ENCODE results near the gene TOMM5.

The TOMM5 gene

GRCh38 chr9:37575921-37576721 lies 16.3 kb downstream of the TOMM5 start, which contains the start of gene FBXO10:
TSS of gene FBXO10 (minus strand) at chr9:37576380. CDS start at chr9:37541768, 34,612 bp downstream.
- H3K23ac ChIP-seq (ENCODE audit: low read length in 2 of 2): peak within 1 kb of the TSS in 1 of 2 experiments; percentile 46
- peak within 1 kb of the TSS in 1 of 2 experiments; percentile 84 for H2BK12ac ChIP-seq (ENCODE audit: low read length in 2 of 2)

GRCh38 chr9:37575511-37575914 lies 16.9 kb downstream of the TOMM5 start:
- WGBS: 3% methylated on average over 5 of the region's 5 CpGs

More at GRCh38 chr9:37575921-37576721, 16.3 kb downstream of the TOMM5 start, which contains the start of gene FBXO10:
- Histone ChIP-seq H3K18ac (ENCODE audit: low read depth in 1 of 2, low read length in 2 of 2) (peak within 1 kb of the TSS; percentile 56 to 98), H3K79me1 (replicated peaks; ENCODE audit: low read length, poor library complexity, severe bottlenecking) (peaks cover 31% of the 10 kb centered on the region), H3K9ac (ENCODE audit: low read length) (peak within 1 kb of the TSS; percentile 94), H3K14ac (ENCODE audit: low read length in 2 of 2) (peak within 1 kb of the TSS in 1 of 2 experiments; percentile 95), H4K91ac (ENCODE audit: low read length) (peak within 1 kb of the TSS; percentile 79), H2AFZ (ENCODE audit: low read depth, low read length) (peak within 1 kb of the TSS; percentile 99), H3K4me3 (ENCODE audit: insufficient read depth in 1 of 2, low read depth in 1 of 2, low read length in 2 of 2) (peak within 1 kb of the TSS; percentile 73 to 86), H3K27me3 (ENCODE audit: control insufficient read depth in 1 of 2, insufficient read depth in 1 of 2, low read length in 2 of 2) (no peaks in the 10 kb centered on the region), H4K8ac (ENCODE audit: low read length) (peak within 1 kb of the TSS; percentile 97), H3K27ac (ENCODE audit: low read length, poor library complexity, severe bottlenecking) (peak within 1 kb of the TSS; percentile 60), H3K4me1 (ENCODE audit: control insufficient read depth, insufficient read depth, low read depth, low read length) (peaks cover 3% of the 10 kb centered on the region), H2BK5ac (ENCODE audit: low read depth, low read length, poor library complexity, severe bottlenecking) (no peak within 1 kb of the TSS), H2BK120ac (ENCODE audit: low read depth, low read length) (peak within 1 kb of the TSS; percentile 65), H3K4ac (ENCODE audit: low read depth in 1 of 2, low read length in 2 of 2) (peak within 1 kb of the TSS; percentile 79 to 95), H3K9me3 (ENCODE audit: control insufficient read depth, low read length) (no peaks in the 10 kb centered on the region), H2BK15ac (ENCODE audit: low read depth, poor library complexity, severe bottlenecking) (peak within 1 kb of the TSS; percentile 94), H2AK5ac (ENCODE audit: low read length, severe bottlenecking) (peak within 1 kb of the TSS; percentile 55), H3K36me3 (ENCODE audit: control insufficient read depth in 1 of 2, insufficient read depth in 2 of 2, low read depth in 1 of 2, low read length in 2 of 2) (peaks cover 5 to 13% of the 10 kb centered on the region in 2 experiments), H3K4me2 (ENCODE audit: low read length, poor library complexity, severe bottlenecking) (peak within 1 kb of the TSS; percentile 91)
- peak; percentile 84 for DNase-seq
- under 1% methylated on average over 71 of the region's 81 CpGs for WGBS

GRCh38 chr9:37575001-37575400 lies 17.4 kb downstream of the TOMM5 start:
- peak overlapping the region; percentile 61 for H4K91ac ChIP-seq (ENCODE audit: low read length)
- WGBS: 24% methylated on average over 4 of the region's 5 CpGs

More at GRCh38 chr9:37575511-37575914, 16.9 kb downstream of the TOMM5 start:
- Histone ChIP-seq H2BK120ac (ENCODE audit: low read depth, low read length) (peak overlapping the region; percentile 65), H3K4me2 (ENCODE audit: low read length, poor library complexity, severe bottlenecking) (peak overlapping the region; percentile 91), H2AK5ac (ENCODE audit: low read length, severe bottlenecking) (no peak overlapping the region), H2BK5ac (ENCODE audit: low read depth, low read length, poor library complexity, severe bottlenecking) (no peak overlapping the region), H3K4me3 (ENCODE audit: insufficient read depth in 1 of 2, low read depth in 1 of 2, low read length in 2 of 2) (peak overlapping the region; percentile 73 to 86), H3K23ac (ENCODE audit: low read length in 2 of 2) (peak overlapping the region in 1 of 2 experiments; percentile 42), H3K79me1 (replicated peaks; ENCODE audit: low read length, poor library complexity, severe bottlenecking) (peaks cover 29% of the 10 kb centered on the region), H3K27ac (ENCODE audit: low read length, poor library complexity, severe bottlenecking) (no peak overlapping the region), H3K14ac (ENCODE audit: low read length in 2 of 2) (peak overlapping the region in 1 of 2 experiments; percentile 92), H2BK15ac (ENCODE audit: low read depth, poor library complexity, severe bottlenecking) (peak overlapping the region; percentile 94), H3K18ac (ENCODE audit: low read depth in 1 of 2, low read length in 2 of 2) (peak overlapping the region; percentile 56 to 98), H3K9ac (ENCODE audit: low read length) (peak overlapping the region; percentile 94), H4K91ac (ENCODE audit: low read length) (peak overlapping the region; percentile 30), H3K4ac (ENCODE audit: low read depth in 1 of 2, low read length in 2 of 2) (peak overlapping the region; percentile 15 to 95), H3K27me3 (ENCODE audit: control insufficient read depth in 1 of 2, insufficient read depth in 1 of 2, low read length in 2 of 2) (no peaks in the 10 kb centered on the region), H2AFZ (ENCODE audit: low read depth, low read length) (peak overlapping the region; percentile 46), H3K9me3 (ENCODE audit: control insufficient read depth, low read length) (no peaks in the 10 kb centered on the region), H3K36me3 (ENCODE audit: control insufficient read depth in 1 of 2, insufficient read depth in 2 of 2, low read depth in 1 of 2, low read length in 2 of 2) (peaks cover 3 to 7% of the 10 kb centered on the region in 2 experiments), H3K4me1 (ENCODE audit: control insufficient read depth, insufficient read depth, low read depth, low read length) (peaks cover 3% of the 10 kb centered on the region), H4K8ac (ENCODE audit: low read length) (no peak overlapping the region), H2BK12ac (ENCODE audit: low read length in 2 of 2) (peak overlapping the region in 1 of 2 experiments; percentile 84)
- DNase-seq: peak; percentile 39

GRCh38 chr9:37574241-37574721 lies 18.1 kb downstream of the TOMM5 start:
- Histone ChIP-seq H2AK5ac (ENCODE audit: low read length, severe bottlenecking) (peak overlapping the region; percentile 62), H4K91ac (ENCODE audit: low read length) (no peak overlapping the region), H4K8ac (ENCODE audit: low read length) (no peak overlapping the region), H3K18ac (ENCODE audit: low read depth in 1 of 2, low read length in 2 of 2) (no peak overlapping the region), H2AFZ (ENCODE audit: low read depth, low read length) (no peak overlapping the region), H3K9me3 (ENCODE audit: control insufficient read depth, low read length) (no peaks in the 10 kb centered on the region), H3K79me1 (replicated peaks; ENCODE audit: low read length, poor library complexity, severe bottlenecking) (peaks cover 31% of the 10 kb centered on the region), H3K4me1 (ENCODE audit: control insufficient read depth, insufficient read depth, low read depth, low read length) (peaks cover 3% of the 10 kb centered on the region), H2BK120ac (ENCODE audit: low read depth, low read length) (no peak overlapping the region), H2BK15ac (ENCODE audit: low read depth, poor library complexity, severe bottlenecking) (no peak overlapping the region), H3K4ac (ENCODE audit: low read depth in 1 of 2, low read length in 2 of 2) (peak overlapping the region in 1 of 2 experiments; percentile 43), H3K4me3 (ENCODE audit: insufficient read depth in 1 of 2, low read depth in 1 of 2, low read length in 2 of 2) (peak overlapping the region in 1 of 2 experiments; percentile 86), H3K4me2 (ENCODE audit: low read length, poor library complexity, severe bottlenecking) (no peak overlapping the region), H2BK12ac (ENCODE audit: low read length in 2 of 2) (no peak overlapping the region), H3K23ac (ENCODE audit: low read length in 2 of 2) (peak overlapping the region in 1 of 2 experiments; percentile 70), H2BK5ac (ENCODE audit: low read depth, low read length, poor library complexity, severe bottlenecking) (no peak overlapping the region), H3K27me3 (ENCODE audit: control insufficient read depth in 1 of 2, insufficient read depth in 1 of 2, low read length in 2 of 2) (no peaks in the 10 kb centered on the region), H3K9ac (ENCODE audit: low read length) (peak overlapping the region; percentile 94), H3K27ac (ENCODE audit: low read length, poor library complexity, severe bottlenecking) (no peak overlapping the region), H3K14ac (ENCODE audit: low read length in 2 of 2) (no peak overlapping the region), H3K36me3 (ENCODE audit: control insufficient read depth in 1 of 2, insufficient read depth in 2 of 2, low read depth in 1 of 2, low read length in 2 of 2) (peaks cover 3 to 11% of the 10 kb centered on the region in 2 experiments)
- DNase-seq: peak; percentile 89
- 11% methylated on average over 4 of the region's 5 CpGs for WGBS

More at GRCh38 chr9:37575001-37575400, 17.4 kb downstream of the TOMM5 start:
- Histone ChIP-seq H3K14ac (ENCODE audit: low read length in 2 of 2) (peak overlapping the region in 1 of 2 experiments; percentile 7), H3K79me1 (replicated peaks; ENCODE audit: low read length, poor library complexity, severe bottlenecking) (peaks cover 27% of the 10 kb centered on the region), H3K4ac (ENCODE audit: low read depth in 1 of 2, low read length in 2 of 2) (peak overlapping the region in 1 of 2 experiments; percentile 73), H3K18ac (ENCODE audit: low read depth in 1 of 2, low read length in 2 of 2) (peak overlapping the region in 1 of 2 experiments; percentile 52), H3K36me3 (ENCODE audit: control insufficient read depth in 1 of 2, insufficient read depth in 2 of 2, low read depth in 1 of 2, low read length in 2 of 2) (peaks cover 3 to 6% of the 10 kb centered on the region in 2 experiments), H3K4me3 (ENCODE audit: insufficient read depth in 1 of 2, low read depth in 1 of 2, low read length in 2 of 2) (peak overlapping the region in 1 of 2 experiments; percentile 86), H2AK5ac (ENCODE audit: low read length, severe bottlenecking) (peak overlapping the region; percentile 57), H3K4me1 (ENCODE audit: control insufficient read depth, insufficient read depth, low read depth, low read length) (peaks cover 3% of the 10 kb centered on the region), H3K27ac (ENCODE audit: low read length, poor library complexity, severe bottlenecking) (no peak overlapping the region), H3K9me3 (ENCODE audit: control insufficient read depth, low read length) (no peaks in the 10 kb centered on the region), H3K9ac (ENCODE audit: low read length) (peak overlapping the region; percentile 94), H3K23ac (ENCODE audit: low read length in 2 of 2) (no peak overlapping the region), H2BK12ac (ENCODE audit: low read length in 2 of 2) (no peak overlapping the region), H2BK120ac (ENCODE audit: low read depth, low read length) (no peak overlapping the region), H2BK15ac (ENCODE audit: low read depth, poor library complexity, severe bottlenecking) (no peak overlapping the region), H3K4me2 (ENCODE audit: low read length, poor library complexity, severe bottlenecking) (no peak overlapping the region), H4K8ac (ENCODE audit: low read length) (peak overlapping the region; percentile 45), H2AFZ (ENCODE audit: low read depth, low read length) (no peak overlapping the region), H3K27me3 (ENCODE audit: control insufficient read depth in 1 of 2, insufficient read depth in 1 of 2, low read length in 2 of 2) (no peaks in the 10 kb centered on the region), H2BK5ac (ENCODE audit: low read depth, low read length, poor library complexity, severe bottlenecking) (no peak overlapping the region)
- DNase-seq: peak; percentile 45
